BLaER1 treated with 17β-estradiol and CSF1 and Interleukin-3, amounts not matched to agents 10 nM and 100 nM (cell line): Measurements from ENCODE around the gene TCF4.

ENCODE experiments used
- H3K27ac ChIP-seq, 11 experiments: shearing (Covaris generic); formaldehyde crosslinking; 2 replicates each; pipeline ENCODE4 v1.8.1; 2022
- H3K27me3 ChIP-seq, 11 experiments: shearing (Covaris generic); formaldehyde crosslinking; 2 replicates each; pipeline ENCODE4 v1.8.1; 2022
- H3K36me3 ChIP-seq, 11 experiments: shearing (Covaris generic); formaldehyde crosslinking; 2 replicates each; pipeline ENCODE4 v1.8.1; 2022
- H3K4me1 ChIP-seq, 10 experiments: shearing (Covaris generic); formaldehyde crosslinking; 2 replicates each; pipeline ENCODE4 v1.8.1; 2022
- H3K4me2 ChIP-seq, 11 experiments: shearing (Covaris generic); formaldehyde crosslinking; 2 replicates each; pipeline ENCODE4 v1.8.1; 2022
- H3K4me3 ChIP-seq, 10 experiments: shearing (Covaris generic); formaldehyde crosslinking; 2 replicates each; pipeline ENCODE4 v1.8.1; 2022
- H3K9ac ChIP-seq, 11 experiments: shearing (Covaris generic); formaldehyde crosslinking; 2 replicates each; pipeline ENCODE4 v1.8.1; 2022
- H3K9me3 ChIP-seq, 11 experiments: shearing (Covaris generic); formaldehyde crosslinking; replicated peaks in 1 of 11; 2 replicates each; pipeline ENCODE4 v1.8.1; 2022
- H4K20me1 ChIP-seq, 11 experiments: shearing (Covaris generic); formaldehyde crosslinking; 2 replicates each; pipeline ENCODE4 v1.8.1; 2022
- Cebpa-rat ChIP-seq, 11 experiments: shearing (Covaris generic); IDR thresholded peaks; 2 replicates each; pipeline ENCODE4 v1.8.1; 2022

The TCF4 gene

DNA sequence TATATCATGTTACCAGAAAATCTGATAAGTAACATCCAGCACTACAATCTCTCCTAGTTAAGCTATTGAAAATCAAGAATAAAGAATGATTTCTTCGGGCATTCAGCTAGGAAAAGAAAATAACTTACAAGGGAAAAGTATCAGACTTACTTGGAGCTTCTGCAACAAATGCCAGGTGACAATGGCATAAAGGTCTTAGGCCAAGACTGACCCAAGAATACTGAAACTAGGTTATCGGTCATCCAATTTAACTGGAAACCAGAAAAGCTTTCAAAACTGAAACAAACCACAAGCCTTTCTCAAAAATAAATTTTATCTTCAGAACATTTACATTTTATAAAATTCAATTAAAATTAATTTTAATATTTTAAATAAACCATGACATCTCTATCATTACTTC is 414.7 kb downstream of the TCF4 start:
- H3K27me3 ChIP-seq: no peaks in the 10 kb centered on the region
- no peaks in the 10 kb centered on the region for H3K36me3 ChIP-seq
- H3K4me2 ChIP-seq: no peak overlapping the region
- H3K4me1 ChIP-seq: no peaks in the 10 kb centered on the region
- no peak overlapping the region for H3K9ac ChIP-seq
- H3K9me3 ChIP-seq: peaks cover 13 to 45% (median 24%) of the 10 kb centered on the region in 11 experiments; a peak in 18 of 22 replicates
- no peak overlapping the region for H3K27ac ChIP-seq
- H4K20me1 ChIP-seq: no peaks in the 10 kb centered on the region
- TF ChIP-seq Cebpa-rat (IDR thresholded peaks at IDR 0.05): no peak
- H3K4me3 ChIP-seq: no peak overlapping the region
